Effector CD8-positive, alpha-beta T cell (primary cell): ENCODE data around the gene ZBTB25.
"Not testable (repeated sequence)": the region's sequence is repeated elsewhere in the genome, so short reads cannot be mapped to it uniquely, and the experiment has no call there.

Source experiments
- DNase-seq: peaks from one replicate; lab custom pipeline; 2025; lab: John Stamatoyannopoulos, UW
- total RNA-seq, 4 experiments: gene quantifications; one replicate each; lab custom pipeline; 2026; lab: John Stamatoyannopoulos, UW

The ZBTB25 gene
- total RNA-seq = 52.0 to 114 (median 84.9) reads per million in 4 experiments

- peak; percentile 97 for DNase-seq
Observed at GRCh38 chr14:64503434-64504309, at the start of gene ZBTB25. TSS of gene ZBTB25 (minus strand) at chr14:64503838. CDS start at chr14:64490533, 13,305 bp downstream.

GRCh38 chr14:64550621-64551333 lies 47.1 kb upstream of the ZBTB25 start:
- DNase-seq = no peak

GRCh38 chr14:64549791-64550620 lies 46.4 kb upstream of the ZBTB25 start, which contains the start of gene PPP1R36:
TSS of gene PPP1R36 (plus strand) at chr14:64549961. CDS start at chr14:64549998, 37 bp downstream.
- no peak for DNase-seq

GRCh38 chr14:64549016-64549415 lies 45.4 kb upstream of the ZBTB25 start:
- DNase-seq = no peak

- DNase-seq = no peak
Observed at GRCh38 chr14:64544607-64545312, 41.1 kb upstream of the ZBTB25 start.

- DNase-seq = no peak
Observed at GRCh38 chr14:64542836-64543201, 39.2 kb upstream of the ZBTB25 start.

- DNase-seq = no peak
Observed at GRCh38 chr14:64541972-64542835, 38.6 kb upstream of the ZBTB25 start.

- DNase-seq = no peak
Observed at GRCh38 chr14:64541261-64541971, 37.8 kb upstream of the ZBTB25 start.

- DNase-seq = peak; percentile 90
Observed at GRCh38 chr14:64540208-64541202, 36.9 kb upstream of the ZBTB25 start, which contains the start of gene HSPA2. TSS of gene HSPA2 (plus strand) at chr14:64540741. CDS start at chr14:64540850, 109 bp downstream.

- no peak for DNase-seq
Observed at GRCh38 chr14:64536488-64537245, 33.0 kb upstream of the ZBTB25 start.

- DNase-seq = no peak
Observed at GRCh38 chr14:64531567-64531966, 27.9 kb upstream of the ZBTB25 start.

GRCh38 chr14:64525354-64525753 lies 21.7 kb upstream of the ZBTB25 start:
- DNase-seq = no peak

GRCh38 chr14:64522591-64523355 lies 19.1 kb upstream of the ZBTB25 start:
- no peak for DNase-seq

- DNase-seq = no peak
Observed at GRCh38 chr14:64520699-64521098, 17.1 kb upstream of the ZBTB25 start.

GRCh38 chr14:64518229-64518628 lies 14.6 kb upstream of the ZBTB25 start:
- DNase-seq = no peak

- DNase-seq = not testable (repeated sequence)
Observed at GRCh38 chr14:64517667-64518066, 14.0 kb upstream of the ZBTB25 start.

GRCh38 chr14:64516969-64517368 lies 13.3 kb upstream of the ZBTB25 start:
- no peak for DNase-seq
